ENCODE results near the gene MAP4K1. TPM values are rescaled to one million over a fixed set of nuclear protein-coding genes. Genes with fewer than 3 reads are reported as not detected.
A peak's percentile ranks its signal among the peaks of the same experiment; 100 is the strongest.

MAP4K1 gene
- polyA plus RNA-seq, 3 donors: 19.8 to 41.3 (median 22.4) TPM

DNA sequence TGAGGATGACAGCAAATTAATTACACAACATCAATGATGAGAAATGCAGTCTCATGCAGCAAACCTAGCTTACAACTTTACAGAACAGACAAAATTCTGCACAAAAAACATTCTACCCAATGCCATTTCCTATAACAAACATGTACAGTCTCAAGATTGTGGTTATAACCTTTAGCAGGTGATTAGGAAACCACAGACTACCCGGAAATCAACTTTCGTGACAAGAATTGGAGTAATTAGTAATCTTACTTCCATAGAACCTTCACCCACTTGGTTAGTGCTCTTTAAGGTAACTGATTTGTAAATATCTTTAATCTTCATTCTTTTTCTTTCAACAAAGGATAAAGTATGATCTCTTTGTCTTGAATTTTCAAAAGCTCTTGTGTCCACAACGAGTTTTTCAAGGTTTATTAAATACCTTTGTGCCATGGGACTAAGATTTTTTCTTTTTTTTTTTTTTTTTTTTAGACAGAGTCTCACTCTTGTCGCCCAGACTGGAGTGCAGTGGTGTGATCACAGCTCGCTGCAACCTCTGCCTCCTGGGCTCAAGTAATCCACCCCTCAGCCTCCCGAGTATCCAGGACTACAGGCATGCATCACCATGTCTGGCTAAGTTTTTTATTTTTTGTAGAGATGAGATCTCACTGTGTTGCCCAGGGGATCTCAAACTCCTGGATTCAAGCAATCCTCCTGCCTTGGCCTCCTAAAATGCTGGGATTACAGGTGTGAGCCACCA, 78.8 kb downstream of the MAP4K1 start:
- Mint-ChIP-seq H3K4me3 (peak overlapping the region in 1 of 2 donors; percentile 7), H3K4me1 (peaks cover 10% of the 10 kb centered on the region), H3K27ac (peak overlapping the region in 2 of 7 donors; percentile 8 to 12), H3K27me3 (ENCODE audit: low read depth in 3 of 3) (peaks cover 5 to 21% (median 8%) of the 10 kb centered on the region in 3 donors), H3K36me3 (no peaks in the 10 kb centered on the region), H3K9me3 (peaks cover 10 to 21% (median 18%) of the 10 kb centered on the region in 7 donors)
- TF ChIP-seq, protein P1, sequence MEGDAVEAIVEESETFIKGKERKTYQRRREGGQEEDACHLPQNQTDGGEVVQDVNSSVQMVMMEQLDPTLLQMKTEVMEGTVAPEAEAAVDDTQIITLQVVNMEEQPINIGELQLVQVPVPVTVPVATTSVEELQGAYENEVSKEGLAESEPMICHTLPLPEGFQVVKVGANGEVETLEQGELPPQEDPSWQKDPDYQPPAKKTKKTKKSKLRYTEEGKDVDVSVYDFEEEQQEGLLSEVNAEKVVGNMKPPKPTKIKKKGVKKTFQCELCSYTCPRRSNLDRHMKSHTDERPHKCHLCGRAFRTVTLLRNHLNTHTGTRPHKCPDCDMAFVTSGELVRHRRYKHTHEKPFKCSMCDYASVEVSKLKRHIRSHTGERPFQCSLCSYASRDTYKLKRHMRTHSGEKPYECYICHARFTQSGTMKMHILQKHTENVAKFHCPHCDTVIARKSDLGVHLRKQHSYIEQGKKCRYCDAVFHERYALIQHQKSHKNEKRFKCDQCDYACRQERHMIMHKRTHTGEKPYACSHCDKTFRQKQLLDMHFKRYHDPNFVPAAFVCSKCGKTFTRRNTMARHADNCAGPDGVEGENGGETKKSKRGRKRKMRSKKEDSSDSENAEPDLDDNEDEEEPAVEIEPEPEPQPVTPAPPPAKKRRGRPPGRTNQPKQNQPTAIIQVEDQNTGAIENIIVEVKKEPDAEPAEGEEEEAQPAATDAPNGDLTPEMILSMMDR (IDR thresholded peaks at IDR 0.05): no peak
- no peak overlapping the region for H3K4me3 ChIP-seq (replicated peaks in 1 of 3; ENCODE audit: low read depth in 2 of 3, low read length in 3 of 3)
- H3K27me3 ChIP-seq (ENCODE audit: control insufficient read depth in 2 of 2, insufficient read depth in 2 of 2, low read length in 2 of 2): peaks cover 0 to 5% of the 10 kb centered on the region in 2 donors
- no peak overlapping the region for H3K4me2 ChIP-seq (replicated peaks; ENCODE audit: extremely low read depth, low read length, poor library complexity, severe bottlenecking)
- no peak overlapping the region for H2AFZ ChIP-seq (ENCODE audit: insufficient read depth, low read depth, low read length, poor library complexity, severe bottlenecking)
- no peaks in the 10 kb centered on the region for H3K36me3 ChIP-seq (replicated peaks in 1 of 2; ENCODE audit: control insufficient read depth in 1 of 2, insufficient read depth in 2 of 2, low read length in 2 of 2)
- H3K27ac ChIP-seq (ENCODE audit: low read depth in 1 of 2, low read length in 2 of 2): no peak overlapping the region
- no peaks in the 10 kb centered on the region for H3K79me2 ChIP-seq (ENCODE audit: insufficient read depth, low read length)
- no peak overlapping the region for H3K9ac ChIP-seq (ENCODE audit: insufficient read depth, low read length, poor library complexity, severe bottlenecking)
- peaks cover 10 to 21% of the 10 kb centered on the region in 2 donors for H3K9me3 ChIP-seq (replicated peaks in 1 of 2; ENCODE audit: control insufficient read depth in 1 of 2, insufficient read depth in 1 of 2, low read length in 2 of 2)
- no CpG with 5 or more reads among the region's 6 CpGs for WGBS (ENCODE audit: insufficient coverage)
- H4K20me1 ChIP-seq (ENCODE audit: insufficient read depth, low read length): no peaks in the 10 kb centered on the region
- intact Hi-C loops (cut with micrococcal nuclease): no loop called here
- H3K4me1 ChIP-seq (ENCODE audit: control insufficient read depth in 1 of 2, insufficient read depth in 2 of 2, low read length in 2 of 2): peaks cover 2 to 15% of the 10 kb centered on the region in 2 donors
- no peak for DNase-seq

- intact Hi-C loops (cut with micrococcal nuclease): no loop called here
- peaks cover 8% of the 10 kb centered on the region for H3K4me1 Mint-ChIP-seq
- H3K9me3 Mint-ChIP-seq: peaks cover 10 to 21% (median 18%) of the 10 kb centered on the region in 7 donors
- H3K27ac ChIP-seq (ENCODE audit: low read depth in 1 of 2, low read length in 2 of 2): no peak overlapping the region
- no peaks in the 10 kb centered on the region for H3K79me2 ChIP-seq (ENCODE audit: insufficient read depth, low read length)
- no peak overlapping the region for H3K4me2 ChIP-seq (replicated peaks; ENCODE audit: extremely low read depth, low read length, poor library complexity, severe bottlenecking)
- no peaks in the 10 kb centered on the region for H3K36me3 Mint-ChIP-seq
- no peaks in the 10 kb centered on the region for H4K20me1 ChIP-seq (ENCODE audit: insufficient read depth, low read length)
- peaks cover 10 to 21% of the 10 kb centered on the region in 2 donors for H3K9me3 ChIP-seq (replicated peaks in 1 of 2; ENCODE audit: control insufficient read depth in 1 of 2, insufficient read depth in 1 of 2, low read length in 2 of 2)
- H3K4me3 ChIP-seq (replicated peaks in 1 of 3; ENCODE audit: low read depth in 2 of 3, low read length in 3 of 3): no peak overlapping the region
- peaks cover 0 to 9% of the 10 kb centered on the region in 2 donors for H3K4me1 ChIP-seq (ENCODE audit: control insufficient read depth in 1 of 2, insufficient read depth in 2 of 2, low read length in 2 of 2)
- H3K27ac Mint-ChIP-seq: peak overlapping the region in 1 of 7 donors; percentile 8
- peaks cover 5 to 23% (median 8%) of the 10 kb centered on the region in 3 donors for H3K27me3 Mint-ChIP-seq (ENCODE audit: low read depth in 3 of 3)
- no peak for DNase-seq
- H3K36me3 ChIP-seq (replicated peaks in 1 of 2; ENCODE audit: control insufficient read depth in 1 of 2, insufficient read depth in 2 of 2, low read length in 2 of 2): no peaks in the 10 kb centered on the region
- 94% methylated on average over 2 of the region's 3 CpGs for WGBS (ENCODE audit: insufficient coverage)
- no peak overlapping the region for H3K9ac ChIP-seq (ENCODE audit: insufficient read depth, low read length, poor library complexity, severe bottlenecking)
- no peak overlapping the region for H3K4me3 Mint-ChIP-seq
- peaks cover 0 to 5% of the 10 kb centered on the region in 2 donors for H3K27me3 ChIP-seq (ENCODE audit: control insufficient read depth in 2 of 2, insufficient read depth in 2 of 2, low read length in 2 of 2)
- TF ChIP-seq, protein P1 (IDR thresholded peaks at IDR 0.05): no peak
- H2AFZ ChIP-seq (ENCODE audit: insufficient read depth, low read depth, low read length, poor library complexity, severe bottlenecking): no peak overlapping the region
These were observed 79.4 kb downstream of the MAP4K1 start for GRCh38 chr19:38538386-38538785.

Other genes with a start within 250 kb of the MAP4K1 start
- gene PSMD8, start 243.4 kb downstream of the MAP4K1 start, polyA plus RNA-seq: 100 to 1,000 TPM; 148 to 207 (median 179) TPM
- gene GGN, start 229.9 kb downstream of the MAP4K1 start, polyA plus RNA-seq: under 1 TPM in 2 of 3 donors, not detected in 1; 0.12 to 0.56 TPM
- under 1 TPM in 1 of 3 donors, not detected in 2; 0.33 TPM for gene SPRED3, start 229.3 kb downstream of the MAP4K1 start, polyA plus RNA-seq
- 10 to 100 TPM in 2 of 3 donors, 1 to 10 TPM in 1; 8.5 to 41.0 (median 12.6) TPM for gene FAM98C, start 214.9 kb downstream of the MAP4K1 start, polyA plus RNA-seq
- gene RASGRP4, start 191.7 kb downstream of the MAP4K1 start, polyA plus RNA-seq: 100 to 1,000 TPM in 1 of 3 donors, 10 to 100 TPM in 2; 30.2 to 141 (median 50.3) TPM
- gene RYR1, start 184.3 kb downstream of the MAP4K1 start, polyA plus RNA-seq: 1 to 10 TPM in 2 of 3 donors, under 1 TPM in 1; 0.76 to 2.1 (median 2.1) TPM
- 1,000 to 10,000 TPM in 1 of 3 donors, 100 to 1,000 TPM in 2; 326 to 1,088 (median 381) TPM for gene EIF3K, start 1.2 kb upstream of the MAP4K1 start, polyA plus RNA-seq
- 100 to 1,000 TPM in 1 of 3 donors, 10 to 100 TPM in 1, 1 to 10 TPM in 1; 8.4 to 177 (median 16.0) TPM for gene ACTN4, start 29.7 kb upstream of the MAP4K1 start, polyA plus RNA-seq
- 1 to 10 TPM in 1 of 3 donors, not detected in 2; 1.8 TPM for gene CAPN12, start 126.5 kb upstream of the MAP4K1 start, polyA plus RNA-seq
- not detected for gene LGALS7, start 155.6 kb upstream of the MAP4K1 start, polyA plus RNA-seq
- not detected for gene LGALS7B, start 171.2 kb upstream of the MAP4K1 start, polyA plus RNA-seq
- 1 to 10 TPM in 1 of 3 donors, not detected in 2; 1.7 TPM for gene LGALS4, start 195.0 kb upstream of the MAP4K1 start, polyA plus RNA-seq
- 100 to 1,000 TPM; 149 to 187 (median 173) TPM for gene ECH1, start 213.8 kb upstream of the MAP4K1 start, polyA plus RNA-seq
- gene HNRNPL, start 232.0 kb upstream of the MAP4K1 start, polyA plus RNA-seq: 100 to 1,000 TPM in 1 of 3 donors, 10 to 100 TPM in 2; 51.9 to 234 (median 58.7) TPM

Measured in CD14-positive monocyte (primary cell).